HepG2 (cell line): ENCODE data around the gene FSCN2. TPM values are rescaled to one million over a fixed set of nuclear protein-coding genes. Genes with fewer than 3 reads are reported as not detected.
A peak's percentile ranks its signal among the peaks of the same experiment; 100 is the strongest.

Experiments
- EED ChIP-seq: sonication (generic); formaldehyde crosslinking; IDR thresholded peaks from 2 replicates; pipeline ENCODE4 v1.5.0; 2020; ENCODE audit warnings: mild to moderate bottlenecking, missing genetic modification reagents
- HIC2 ChIP-seq: sonication (generic); formaldehyde crosslinking; IDR thresholded peaks from 2 replicates; pipeline ENCODE4 v1.9.0; 2022; ENCODE audit warnings: low read depth, missing genetic modification reagents
- HNF4A ChIP-seq: sonication (generic); formaldehyde crosslinking; IDR thresholded peaks from 2 replicates; pipeline ENCODE4 v1.4.0; 2020; ENCODE audit warnings: missing genetic modification reagents
- RBAK ChIP-seq: sonication (generic); formaldehyde crosslinking; IDR thresholded peaks from 2 replicates; pipeline ENCODE4 v1.5.1; 2020; ENCODE audit warnings: mild to moderate bottlenecking, missing genetic modification reagents
- STAG1 ChIP-seq: sonication (generic); formaldehyde crosslinking; IDR thresholded peaks from 2 replicates; pipeline ENCODE4 v1.4.0; 2020; ENCODE audit warnings: missing genetic modification reagents
- ZNF205 ChIP-seq: IDR thresholded peaks from 2 replicates; pipeline ENCODE4 v1.6.1; 2018; ENCODE audit warnings: missing biosample characterization, missing genetic modification reagents
- ZSCAN25 ChIP-seq: sonication (generic); formaldehyde crosslinking; IDR thresholded peaks from 2 replicates; pipeline ENCODE4 v1.8.0; 2022; ENCODE audit warnings: mild to moderate bottlenecking, missing genetic modification reagents
- polyA plus RNA-seq, 8 experiments: library from polyadenylated mRNA; depleted of rRNA in 3 of 8; stranded (reverse) in 7 of 8; unstranded in 1 of 8; fragments of >200 nt; fragmentation: Illumina TruSeq in 4 of 8; extraction: Trizol in 4 of 8; gene quantifications; 2 replicates each; pipeline versions ENCODE4 v1.2.1 to v1.2.3, GENCODE V29; 2011 to 2016; ENCODE audit warnings: low read depth in 4 of 8, missing spikeins in 1 of 8, mixed read lengths in 1 of 8; ENCODE audit not compliant: insufficient read depth in 1 of 8
- total RNA-seq, 5 experiments: library from RNA; depleted of rRNA; stranded (reverse); fragments of >200 nt; fragmentation: Illumina TruSeq; extraction: Trizol; gene quantifications; 2 replicates each; pipeline ENCODE4 v1.2.3, GENCODE V29; 2016; ENCODE audit warnings: low read depth in 1 of 5
- TF ChIP-seq, protein P1 (sequence below): sonication (generic); formaldehyde crosslinking; IDR thresholded peaks from 2 replicates; pipeline ENCODE4 v1.5.0; 2020; ENCODE audit warnings: mild to moderate bottlenecking, missing genetic modification reagents, borderline replicate concordance
- TF ChIP-seq, protein P2 (sequence below): sonication (generic); formaldehyde crosslinking; IDR thresholded peaks from 2 replicates; pipeline ENCODE4 v1.4.0; 2020; ENCODE audit warnings: missing genetic modification reagents

The FSCN2 gene
- total and polyA plus RNA-seq, 2 of the 13 experiments (the other 11 are each of a cell fraction or from before 2014, with no cell fraction given): 0.09 TPM; not detected in 1

GRCh38 chr17:81549031-81549557 lies 20.9 kb downstream of the FSCN2 start (continued):
- TF ChIP-seq HIC2: peak; percentile 68; the same call in 1 of the 2 replicates
- 0 out of 2 replicates have a peak, but pooled peaks have one; percentile 28 for TF ChIP-seq EED (CRISPR knock-in tag)
- no peak for TF ChIP-seq ZNF205 (CRISPR knock-in tag)
- peak; percentile 25 for TF ChIP-seq STAG1 (CRISPR knock-in tag)
- TF ChIP-seq, protein P1, sequence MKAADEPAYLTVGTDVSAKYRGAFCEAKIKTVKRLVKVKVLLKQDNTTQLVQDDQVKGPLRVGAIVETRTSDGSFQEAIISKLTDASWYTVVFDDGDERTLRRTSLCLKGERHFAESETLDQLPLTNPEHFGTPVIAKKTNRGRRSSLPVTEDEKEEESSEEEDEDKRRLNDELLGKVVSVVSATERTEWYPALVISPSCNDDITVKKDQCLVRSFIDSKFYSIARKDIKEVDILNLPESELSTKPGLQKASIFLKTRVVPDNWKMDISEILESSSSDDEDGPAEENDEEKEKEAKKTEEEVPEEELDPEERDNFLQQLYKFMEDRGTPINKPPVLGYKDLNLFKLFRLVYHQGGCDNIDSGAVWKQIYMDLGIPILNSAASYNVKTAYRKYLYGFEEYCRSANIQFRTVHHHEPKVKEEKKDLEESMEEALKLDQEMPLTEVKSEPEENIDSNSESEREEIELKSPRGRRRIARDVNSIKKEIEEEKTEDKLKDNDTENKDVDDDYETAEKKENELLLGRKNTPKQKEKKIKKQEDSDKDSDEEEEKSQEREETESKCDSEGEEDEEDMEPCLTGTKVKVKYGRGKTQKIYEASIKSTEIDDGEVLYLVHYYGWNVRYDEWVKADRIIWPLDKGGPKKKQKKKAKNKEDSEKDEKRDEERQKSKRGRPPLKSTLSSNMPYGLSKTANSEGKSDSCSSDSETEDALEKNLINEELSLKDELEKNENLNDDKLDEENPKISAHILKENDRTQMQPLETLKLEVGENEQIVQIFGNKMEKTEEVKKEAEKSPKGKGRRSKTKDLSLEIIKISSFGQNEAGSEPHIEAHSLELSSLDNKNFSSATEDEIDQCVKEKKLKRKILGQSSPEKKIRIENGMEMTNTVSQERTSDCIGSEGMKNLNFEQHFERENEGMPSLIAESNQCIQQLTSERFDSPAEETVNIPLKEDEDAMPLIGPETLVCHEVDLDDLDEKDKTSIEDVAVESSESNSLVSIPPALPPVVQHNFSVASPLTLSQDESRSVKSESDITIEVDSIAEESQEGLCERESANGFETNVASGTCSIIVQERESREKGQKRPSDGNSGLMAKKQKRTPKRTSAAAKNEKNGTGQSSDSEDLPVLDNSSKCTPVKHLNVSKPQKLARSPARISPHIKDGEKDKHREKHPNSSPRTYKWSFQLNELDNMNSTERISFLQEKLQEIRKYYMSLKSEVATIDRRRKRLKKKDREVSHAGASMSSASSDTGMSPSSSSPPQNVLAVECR (CRISPR knock-in tag): peak; percentile 20; the same call in 1 of the 2 replicates
- no peak for TF ChIP-seq ZSCAN25
- TF ChIP-seq, protein P2, sequence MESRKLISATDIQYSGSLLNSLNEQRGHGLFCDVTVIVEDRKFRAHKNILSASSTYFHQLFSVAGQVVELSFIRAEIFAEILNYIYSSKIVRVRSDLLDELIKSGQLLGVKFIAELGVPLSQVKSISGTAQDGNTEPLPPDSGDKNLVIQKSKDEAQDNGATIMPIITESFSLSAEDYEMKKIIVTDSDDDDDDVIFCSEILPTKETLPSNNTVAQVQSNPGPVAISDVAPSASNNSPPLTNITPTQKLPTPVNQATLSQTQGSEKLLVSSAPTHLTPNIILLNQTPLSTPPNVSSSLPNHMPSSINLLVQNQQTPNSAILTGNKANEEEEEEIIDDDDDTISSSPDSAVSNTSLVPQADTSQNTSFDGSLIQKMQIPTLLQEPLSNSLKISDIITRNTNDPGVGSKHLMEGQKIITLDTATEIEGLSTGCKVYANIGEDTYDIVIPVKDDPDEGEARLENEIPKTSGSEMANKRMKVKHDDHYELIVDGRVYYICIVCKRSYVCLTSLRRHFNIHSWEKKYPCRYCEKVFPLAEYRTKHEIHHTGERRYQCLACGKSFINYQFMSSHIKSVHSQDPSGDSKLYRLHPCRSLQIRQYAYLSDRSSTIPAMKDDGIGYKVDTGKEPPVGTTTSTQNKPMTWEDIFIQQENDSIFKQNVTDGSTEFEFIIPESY: peak; percentile 100
- TF ChIP-seq HNF4A (CRISPR knock-in tag): peak; percentile 36; the same call in 1 of the 2 replicates
- no peak for TF ChIP-seq RBAK (CRISPR knock-in tag)
